Panc1 (cell line): ENCODE measurements around the gene C19orf81. TPM values are rescaled to one million over a fixed set of nuclear protein-coding genes. Genes with fewer than 3 reads are reported as not detected.

Experiments used
- ATAC-seq: fragments of 200-7000 bp; cut with Tn5 transposase; 2 replicates; pipeline ENCODE4 v1.9.1; 2020; ENCODE audit warnings: mild to moderate bottlenecking, moderate library complexity
- BruUV-seq: library from RNA; stranded (reverse); fragments of 400-500 nt; replicated peaks from 2 replicates; lab custom pipeline; 2021; lab: Mats Ljungman, UMichigan
- CTCF ChIA-PET: fragments of 300-600 bp; sonication (Branson Sonifier 250); formaldehyde crosslinking; loops from one replicate; lab custom pipeline; 2022; ENCODE audit warnings: antibody characterized with exemption; lab: Charles Lee
- POLR2A ChIA-PET: fragments of 300-600 bp; sonication (Branson Sonifier 250); formaldehyde crosslinking; loops from one replicate; lab custom pipeline; 2022; ENCODE audit warnings: antibody characterized with exemption; lab: Charles Lee
- DNase-seq: peaks from one replicate; pipeline ENCODE4 v3.0.0-alpha.2; 2010; ENCODE audit warnings: low read depth, low spot score
- H3K27ac ChIP-seq: 2 replicates; pipeline ENCODE4 v1.5.1; 2011; ENCODE audit warnings: mild to moderate bottlenecking, low read length, inconsistent platforms
- H3K27me3 ChIP-seq: fragments of 200-500 bp; sonication (Bioruptor generic); 2 replicates; pipeline ENCODE4 v1.6.0; 2014; ENCODE audit warnings: low read length, inconsistent platforms; ENCODE audit not compliant: control insufficient read depth, insufficient read depth
- H3K36me3 ChIP-seq: fragments of 200-500 bp; sonication (Bioruptor generic); 2 replicates; pipeline ENCODE4 v1.5.1; 2014; ENCODE audit warnings: inconsistent platforms, mild to moderate bottlenecking, low read length, moderate library complexity; ENCODE audit not compliant: control insufficient read depth, insufficient read depth
- H3K4me1 ChIP-seq: 2 replicates; pipeline ENCODE4 v1.5.1; 2011; ENCODE audit warnings: inconsistent platforms, mild to moderate bottlenecking, low read length, moderate library complexity; ENCODE audit not compliant: control insufficient read depth, insufficient read depth
- H3K4me3 ChIP-seq, 2 experiments: 2 replicates each; pipeline ENCODE4 v1.5.1; 2011 to 2012; ENCODE audit warnings: low read depth in 2 of 2, low read length in 2 of 2, mild to moderate bottlenecking in 2 of 2, inconsistent platforms in 1 of 2, moderate library complexity in 1 of 2
- H3K9me3 ChIP-seq: fragments of 200-500 bp; sonication (Bioruptor generic); 2 replicates; pipeline ENCODE4 v1.5.1; 2014; ENCODE audit warnings: low read depth, mild to moderate bottlenecking, inconsistent platforms, low read length, moderate library complexity; ENCODE audit not compliant: control insufficient read depth, insufficient read depth
- CTCF ChIP-seq: fragments of 450-650 bp; IDR thresholded peaks from 2 replicates; pipeline ENCODE4 v1.5.1; 2017; ENCODE audit warnings: mild to moderate bottlenecking
- POLR2AphosphoS5 ChIP-seq: IDR thresholded peaks from 2 replicates; pipeline ENCODE4 v1.6.1; 2012; ENCODE audit warnings: mild to moderate bottlenecking, low read depth, low read length, moderate library complexity
- REST ChIP-seq, 2 experiments: IDR thresholded peaks; 2 replicates each; pipeline ENCODE4 v1.6.1; 2011 to 2012; ENCODE audit warnings: low read depth in 2 of 2, control low read depth in 1 of 2, low read length in 1 of 2, mild to moderate bottlenecking in 1 of 2, moderate library complexity in 1 of 2; ENCODE audit not compliant: insufficient read depth in 1 of 2
- SIN3A ChIP-seq: IDR thresholded peaks from 2 replicates; pipeline ENCODE4 v1.6.1; 2012; ENCODE audit warnings: low read depth, mild to moderate bottlenecking, low read length, moderate library complexity, borderline replicate concordance; ENCODE audit not compliant: insufficient read depth
- TCF7L2 ChIP-seq: IDR thresholded peaks from 2 replicates; pipeline ENCODE4 v1.6.1; 2011; ENCODE audit warnings: mild to moderate bottlenecking, low read depth, low read length, inconsistent platforms
- in situ Hi-C: cut with HindIII; loops from 2 replicates; pipeline ENCODE4 v1.10.0; 2016; ENCODE audit warnings: low sequenced_read_pairs, low pct_unique_long_range_greater_than_20kb
- intact Hi-C: fragments of 100-400 bp; cut with micrococcal nuclease; formaldehyde crosslinking; loops from one replicate; pipeline ENCODE4 v1.10.0; 2022; ENCODE audit not compliant: unreplicated experiment
- total RNA-seq: library from RNA; stranded (reverse); gene quantifications from one replicate; pipeline ENCODE4 v1.2.1, GENCODE V29; 2021; ENCODE audit not compliant: unreplicated experiment

The C19orf81 gene
- total RNA-seq, 1 experiment from 2014 or later, result 0.98 TPM

- H3K4me1 ChIP-seq, result no peaks in the 10 kb centered on the region
- CTCF ChIA-PET, result no interaction called here
- DNase-seq (no peak), ATAC-seq (peak; percentile 49)
- no peak overlapping the region for H3K27ac ChIP-seq
- in situ Hi-C loops (no loop called here), intact Hi-C loops (no loop called here)
- POLR2A ChIA-PET, result no interaction called here
- H3K36me3 ChIP-seq, result peaks cover 6% of the 10 kb centered on the region; the same call in 1 of the 2 replicates
- H3K27me3 ChIP-seq, result no peaks in the 10 kb centered on the region
- BruUV-seq, result no TSS peak
- TF ChIP-seq SIN3A (no peak), CTCF (no peak), POLR2AphosphoS5 (no peak), TCF7L2 (peak; percentile 27; the same call in 1 of the 2 replicates), REST (IDR thresholded peaks at IDR 0.05; ENCODE audit: insufficient read depth in 1 of 2, low read depth in 2 of 2, low read length in 1 of 2) (no peak)
- no peaks in the 10 kb centered on the region for H3K9me3 ChIP-seq
- peak overlapping the region; percentile 30 to 43 for H3K4me3 ChIP-seq
Observed at GRCh38 chr19:50658441-50659317, 9.4 kb downstream of the C19orf81 start.

- H3K36me3 ChIP-seq, result peaks cover 6% of the 10 kb centered on the region; the same call in 1 of the 2 replicates
- BruUV-seq, result no TSS peak
- no peak overlapping the region; a peak in 1 of 4 replicates for H3K4me3 ChIP-seq
- no peak overlapping the region for H3K27ac ChIP-seq
- DNase-seq, result no peak
- H3K9me3 ChIP-seq, result no peaks in the 10 kb centered on the region
- intact Hi-C loops, result no loop called here
- no peaks in the 10 kb centered on the region for H3K4me1 ChIP-seq
- ATAC-seq, result no peak
- ChIA-PET CTCF (no interaction called here), POLR2A (no interaction called here)
- H3K27me3 ChIP-seq, result no peaks in the 10 kb centered on the region
- TF ChIP-seq CTCF (no peak), TCF7L2 (no peak), POLR2AphosphoS5 (no peak), SIN3A (no peak), REST (IDR thresholded peaks at IDR 0.05; ENCODE audit: insufficient read depth in 1 of 2, low read depth in 2 of 2, low read length in 1 of 2) (no peak)
- in situ Hi-C loops, result no loop called here
Observed at GRCh38 chr19:50659318-50660087, 10.3 kb downstream of the C19orf81 start.
